Vagina (tissue), 2 donors: ENCODE results near the gene BMPR1B. TPM values are rescaled to one million over a fixed set of nuclear protein-coding genes. Genes with fewer than 3 reads are reported as not detected.

ENCODE experiments used
- DNase-seq, 2 donors: peaks; one replicate each; pipeline ENCODE4 v3.0.0-alpha.2; 2017; ENCODE audit errors: extremely low spot score in 2 of 2
- H3K27ac ChIP-seq: fragments of 200-600 bp; sonication (generic); one replicate; pipeline ENCODE4 v1.5.1; 2019
- H3K27me3 ChIP-seq: fragments of 200-600 bp; sonication (generic); one replicate; pipeline ENCODE4 v1.5.1; 2019
- H3K36me3 ChIP-seq, 2 donors: fragments of 200-600 bp; sonication (generic); one replicate each; pipeline ENCODE4 v1.5.1; 2017 to 2019
- H3K4me1 ChIP-seq: fragments of 200-600 bp; sonication (generic); one replicate; pipeline ENCODE4 v1.5.1; 2019
- H3K4me3 ChIP-seq, 2 donors: fragments of 200-600 bp; sonication (generic); 1 replicate in 1 of 2; 2 replicates in 1 of 2; pipeline ENCODE4 v1.5.1; 2016 to 2019
- H3K9me3 ChIP-seq: fragments of 200-600 bp; sonication (generic); one replicate; pipeline ENCODE4 v1.5.1; 2019
- CTCF ChIP-seq, 3 experiments: fragments of 450-650 bp in 2 of 3; fragments of 200-600 bp in 1 of 3; sonication (generic) in 1 of 3; IDR thresholded peaks; one replicate each; pipeline ENCODE4 v1.5.1; 2017 to 2019; ENCODE audit warnings: antibody characterized with exemption in 3 of 3, mild to moderate bottlenecking in 2 of 3, moderate library complexity in 2 of 3
- POLR2A ChIP-seq, 2 donors: fragments of 450-650 bp; IDR thresholded peaks; one replicate each; pipeline ENCODE4 v1.6.1; 2017; ENCODE audit warnings: antibody characterized with exemption in 2 of 2, mild to moderate bottlenecking in 2 of 2, moderate library complexity in 2 of 2
- POLR2AphosphoS5 ChIP-seq, 2 donors: sonication (generic); formaldehyde crosslinking; IDR thresholded peaks; one replicate each; pipeline ENCODE4 v1.9.0; 2017; ENCODE audit warnings: antibody characterized with exemption in 2 of 2, mild to moderate bottlenecking in 2 of 2, low read depth in 1 of 2; ENCODE audit not compliant: insufficient read depth in 1 of 2
- intact Hi-C: fragments of 100-400 bp; cut with DNase I; formaldehyde crosslinking; loops from one replicate; pipeline ENCODE4 v1.15.1; 2023
- total RNA-seq: library from RNA; depleted of rRNA; stranded (reverse); fragments of >200 nt; gene quantifications from one replicate; pipeline ENCODE4 v1.2.3, GENCODE V29; 2016

The BMPR1B gene
- total RNA-seq, 1 donor from 2014 or later, result 0.49 TPM

DNA sequence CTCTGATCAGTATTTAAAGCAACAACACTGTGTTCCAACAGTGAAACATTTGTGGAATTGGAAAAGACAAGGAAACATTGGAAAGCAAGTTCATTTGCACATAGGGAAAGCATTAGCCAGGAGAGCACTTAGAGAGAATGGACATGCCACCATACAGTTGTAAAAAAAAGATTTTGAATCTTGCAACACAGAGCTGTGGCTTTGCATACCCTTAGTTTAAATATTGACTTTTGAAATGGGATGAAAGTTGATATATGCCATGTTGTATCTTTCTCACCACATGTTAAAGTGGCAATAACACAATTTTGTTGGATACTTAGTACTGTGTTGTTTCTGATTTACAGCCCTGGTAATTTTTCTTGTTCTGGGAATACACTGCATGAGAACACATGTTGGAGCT is 208.1 kb downstream of the BMPR1B start:
- Histone ChIP-seq H3K36me3 (no peaks in the 10 kb centered on the region), H3K4me3 (no peak overlapping the region), H3K4me1 (no peaks in the 10 kb centered on the region), H3K27ac (no peak overlapping the region), H3K27me3 (no peaks in the 10 kb centered on the region), H3K9me3 (no peaks in the 10 kb centered on the region)
- DNase-seq, result no peak
- TF ChIP-seq POLR2AphosphoS5 (IDR thresholded peaks at IDR 0.05; ENCODE audit: insufficient read depth in 1 of 2, low read depth in 1 of 2) (no peak), CTCF (IDR thresholded peaks at IDR 0.05) (no peak), POLR2A (IDR thresholded peaks at IDR 0.05) (no peak)
- intact Hi-C loops, result no loop called here

DNA sequence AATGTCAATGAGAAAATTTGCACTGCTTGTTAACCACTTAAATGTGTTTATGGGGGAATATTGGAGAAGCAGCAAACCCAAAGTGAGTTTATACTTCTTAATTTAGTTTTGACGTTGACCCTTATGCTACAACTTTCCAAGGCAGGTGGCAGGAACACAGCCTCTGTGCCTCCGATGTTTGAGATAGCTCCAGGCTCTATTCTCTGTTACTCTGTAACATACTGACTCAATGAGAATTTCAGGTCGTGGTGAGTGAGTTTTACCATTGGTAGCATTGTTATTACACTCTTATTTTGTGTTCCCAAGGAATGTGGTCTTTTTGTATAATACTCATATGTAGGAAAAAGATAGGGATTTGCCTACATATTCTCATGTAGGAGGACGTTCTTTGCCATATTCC is 210.7 kb downstream of the BMPR1B start:
- no peaks in the 10 kb centered on the region for H3K36me3 ChIP-seq
- no peaks in the 10 kb centered on the region for H3K27me3 ChIP-seq
- TF ChIP-seq POLR2A (IDR thresholded peaks at IDR 0.05), result no peak
- TF ChIP-seq POLR2AphosphoS5 (IDR thresholded peaks at IDR 0.05; ENCODE audit: insufficient read depth in 1 of 2, low read depth in 1 of 2), result no peak
- no peak for TF ChIP-seq CTCF (IDR thresholded peaks at IDR 0.05)
- H3K4me1 ChIP-seq, result no peaks in the 10 kb centered on the region
- no peaks in the 10 kb centered on the region for H3K9me3 ChIP-seq
- no peak for DNase-seq
- H3K4me3 ChIP-seq, result no peak overlapping the region
- H3K27ac ChIP-seq, result no peak overlapping the region
- intact Hi-C loops, result no loop called here

DNA sequence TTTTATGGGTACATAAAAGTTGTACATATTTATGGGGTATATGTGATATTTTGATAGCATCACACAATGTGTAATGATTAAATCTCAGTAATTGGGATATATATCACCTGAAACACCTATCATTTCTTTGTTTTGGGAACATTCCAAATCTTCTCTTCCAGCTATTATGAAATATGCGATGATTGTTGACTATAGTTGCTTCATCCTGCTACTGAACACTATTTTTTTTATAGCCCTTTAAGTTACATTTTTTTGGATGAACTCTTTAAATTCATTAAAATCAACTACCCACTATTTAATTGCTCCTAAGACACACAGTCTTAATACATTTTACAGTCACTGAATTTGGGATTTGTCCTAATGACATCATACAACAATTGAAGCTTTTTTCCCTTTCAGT is 212.9 kb downstream of the BMPR1B start:
- H3K27me3 ChIP-seq, result no peaks in the 10 kb centered on the region
- TF ChIP-seq POLR2AphosphoS5 (IDR thresholded peaks at IDR 0.05; ENCODE audit: insufficient read depth in 1 of 2, low read depth in 1 of 2) (no peak), CTCF (IDR thresholded peaks at IDR 0.05) (no peak), POLR2A (IDR thresholded peaks at IDR 0.05) (no peak)
- no peak overlapping the region for H3K4me3 ChIP-seq
- no peak for DNase-seq
- H3K36me3 ChIP-seq, result no peaks in the 10 kb centered on the region
- intact Hi-C loops, result no loop called here
- no peak overlapping the region for H3K27ac ChIP-seq
- no peaks in the 10 kb centered on the region for H3K4me1 ChIP-seq
- no peaks in the 10 kb centered on the region for H3K9me3 ChIP-seq

DNA sequence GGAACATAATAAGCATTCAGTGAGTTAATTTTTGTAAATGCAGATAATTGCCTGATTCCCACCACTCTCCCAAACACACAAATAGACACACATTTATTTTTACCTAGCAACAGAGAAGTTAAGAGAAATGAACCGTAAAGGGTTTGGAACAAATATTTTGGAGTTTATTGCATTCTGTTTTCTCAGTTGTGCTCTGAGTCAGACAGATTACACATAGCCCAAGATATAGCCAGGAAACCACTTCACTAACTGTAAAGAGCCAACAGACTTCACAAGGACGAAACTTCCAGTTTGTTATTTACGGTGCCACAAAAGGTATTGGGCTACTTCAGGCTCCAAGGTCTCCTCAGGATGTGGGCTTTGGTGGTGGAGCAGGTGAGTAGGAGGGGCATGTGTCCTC is 217.0 kb downstream of the BMPR1B start:
- no peaks in the 10 kb centered on the region for H3K36me3 ChIP-seq
- H3K4me3 ChIP-seq, result no peak overlapping the region
- intact Hi-C loops, result no loop called here
- no peaks in the 10 kb centered on the region for H3K4me1 ChIP-seq
- no peaks in the 10 kb centered on the region for H3K9me3 ChIP-seq
- no peak for TF ChIP-seq POLR2AphosphoS5 (IDR thresholded peaks at IDR 0.05; ENCODE audit: insufficient read depth in 1 of 2, low read depth in 1 of 2)
- no peak for TF ChIP-seq CTCF (IDR thresholded peaks at IDR 0.05)
- no peak for TF ChIP-seq POLR2A (IDR thresholded peaks at IDR 0.05)
- no peak for DNase-seq
- no peaks in the 10 kb centered on the region for H3K27me3 ChIP-seq
- no peak overlapping the region for H3K27ac ChIP-seq

DNA sequence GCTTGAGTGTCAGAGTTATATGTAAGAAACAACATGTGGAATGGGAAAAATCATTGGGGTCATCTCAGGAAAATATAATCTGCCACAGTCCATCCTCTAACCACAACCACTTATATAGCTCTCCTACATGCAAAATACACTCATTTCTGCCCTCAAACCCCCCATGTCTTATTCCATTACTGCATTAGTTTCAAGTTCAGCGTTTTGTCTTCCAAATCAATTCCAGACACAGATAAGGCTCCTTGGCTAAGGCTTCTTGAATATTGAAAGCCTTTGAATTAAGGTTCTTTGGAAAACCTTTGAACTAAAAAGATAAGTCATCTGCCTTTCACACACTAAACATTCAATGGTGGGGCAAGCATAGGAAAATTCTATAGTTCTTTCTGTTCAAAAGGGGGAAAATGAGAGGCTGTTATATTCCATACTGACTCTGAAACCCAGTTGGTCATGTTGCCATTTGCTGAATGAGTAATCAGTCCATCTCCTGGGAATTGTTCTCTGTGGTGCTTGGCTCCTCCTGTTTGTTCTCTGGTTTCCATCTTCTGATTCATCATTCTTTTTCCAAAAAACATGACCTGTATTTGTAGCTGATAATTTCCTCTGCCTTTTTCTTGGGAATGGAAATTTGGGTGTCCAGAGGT is 218.7 kb downstream of the BMPR1B start:
- Histone ChIP-seq H3K9me3 (no peaks in the 10 kb centered on the region), H3K4me1 (no peaks in the 10 kb centered on the region), H3K4me3 (no peak overlapping the region), H3K27me3 (no peaks in the 10 kb centered on the region), H3K27ac (no peak overlapping the region), H3K36me3 (no peaks in the 10 kb centered on the region)
- intact Hi-C loops, result no loop called here
- TF ChIP-seq CTCF (IDR thresholded peaks at IDR 0.05), result no peak
- TF ChIP-seq POLR2A (IDR thresholded peaks at IDR 0.05), result no peak
- TF ChIP-seq POLR2AphosphoS5 (IDR thresholded peaks at IDR 0.05; ENCODE audit: insufficient read depth in 1 of 2, low read depth in 1 of 2), result no peak
- DNase-seq, result no peak
